ENCODE results near the gene ICA1.
A peak's percentile ranks its signal among the peaks of the same experiment; 100 is the strongest.
"Not testable (repeated sequence)": the region's sequence is repeated elsewhere in the genome, so short reads cannot be mapped to it uniquely, and the experiment has no call there.

ICA1 gene

GRCh38 chr7:8130663-8131062, 131.3 kb downstream of the ICA1 start:
- no peak for DNase-seq (ENCODE audit: low read depth)

- DNase-seq (ENCODE audit: low read depth), result no peak
These were observed 132.7 kb downstream of the ICA1 start for GRCh38 chr7:8129318-8129659.

- DNase-seq (ENCODE audit: low read depth), result no peak
These were observed 133.3 kb downstream of the ICA1 start for GRCh38 chr7:8128449-8129317.

- no peak for DNase-seq (ENCODE audit: low read depth)
These were observed 135.3 kb downstream of the ICA1 start for GRCh38 chr7:8126601-8127167.

GRCh38 chr7:8125680-8126444, 136.1 kb downstream of the ICA1 start:
- peak; percentile 40 for DNase-seq (ENCODE audit: low read depth)

- DNase-seq (ENCODE audit: low read depth), result no peak
These were observed 140.7 kb downstream of the ICA1 start for GRCh38 chr7:8121243-8121642.

- no peak for DNase-seq (ENCODE audit: low read depth)
These were observed 141.4 kb downstream of the ICA1 start for GRCh38 chr7:8120390-8121058.

GRCh38 chr7:8119262-8119661, 142.7 kb downstream of the ICA1 start:
- no peak for DNase-seq (ENCODE audit: low read depth)

- no peak for DNase-seq (ENCODE audit: low read depth)
These were observed 144.8 kb downstream of the ICA1 start for GRCh38 chr7:8117195-8117594.

- DNase-seq (ENCODE audit: low read depth), result no peak
These were observed 146.2 kb downstream of the ICA1 start for GRCh38 chr7:8115547-8116402.

GRCh38 chr7:8114175-8114574, 147.8 kb downstream of the ICA1 start:
- DNase-seq (ENCODE audit: low read depth), result no peak

GRCh38 chr7:8113184-8113583, 148.8 kb downstream of the ICA1 start:
- no peak for DNase-seq (ENCODE audit: low read depth)

- no peak for DNase-seq (ENCODE audit: low read depth)
These were observed 149.3 kb downstream of the ICA1 start for GRCh38 chr7:8112685-8113084.

GRCh38 chr7:8111282-8111960, 150.5 kb downstream of the ICA1 start:
- no peak for DNase-seq (ENCODE audit: low read depth)

GRCh38 chr7:8109196-8110022, 152.6 kb downstream of the ICA1 start:
- DNase-seq (ENCODE audit: low read depth), result no peak

- no peak for DNase-seq (ENCODE audit: low read depth)
These were observed 156.4 kb downstream of the ICA1 start for GRCh38 chr7:8105449-8106095.

GRCh38 chr7:8103282-8103681, 158.7 kb downstream of the ICA1 start:
- no peak for DNase-seq (ENCODE audit: low read depth)

GRCh38 chr7:8101292-8101691, 160.7 kb downstream of the ICA1 start:
- not testable (repeated sequence) for DNase-seq (ENCODE audit: low read depth)
